Smooth muscle cell (in vitro differentiated cells): ENCODE measurements around the gene IL21. TPM values are rescaled to one million over a fixed set of nuclear protein-coding genes. Genes with fewer than 3 reads are reported as not detected.

ENCODE experiments used
- DNase-seq: peaks from one replicate; lab custom pipeline; 2025; ENCODE audit not compliant: unreplicated experiment; lab: John Stamatoyannopoulos, UW
- H2AFZ ChIP-seq: fragments of 200-600 bp; sonication (generic); 2 replicates; pipeline ENCODE4 v1.6.0; 2016; ENCODE audit warnings: antibody characterized with exemption, low read depth, mild to moderate bottlenecking
- H3F3A ChIP-seq: fragments of 200-600 bp; sonication (generic); 2 replicates; pipeline ENCODE4 v1.6.0; 2017; ENCODE audit warnings: antibody characterized with exemption, low read depth
- H3K27ac ChIP-seq: fragments of 200-600 bp; sonication (generic); 2 replicates; pipeline ENCODE4 v1.5.1; 2016; ENCODE audit warnings: low read depth, mild to moderate bottlenecking
- H3K27me3 ChIP-seq: fragments of 200-600 bp; sonication (generic); 2 replicates; pipeline ENCODE4 v1.6.1; 2016; ENCODE audit warnings: low read depth, mild to moderate bottlenecking
- H3K36me3 ChIP-seq: fragments of 200-600 bp; sonication (generic); 2 replicates; pipeline ENCODE4 v1.5.1; 2016; ENCODE audit warnings: low read depth
- H3K4me1 ChIP-seq: fragments of 200-600 bp; sonication (generic); 2 replicates; pipeline ENCODE4 v1.5.1; 2016; ENCODE audit warnings: low read depth
- H3K4me2 ChIP-seq: fragments of 200-600 bp; sonication (generic); 2 replicates; pipeline ENCODE4 v1.6.0; 2016; ENCODE audit warnings: mild to moderate bottlenecking
- H3K4me3 ChIP-seq: fragments of 200-600 bp; sonication (generic); 2 replicates; pipeline ENCODE4 v1.5.1; 2016; ENCODE audit warnings: mild to moderate bottlenecking
- H3K79me2 ChIP-seq: fragments of 200-600 bp; sonication (generic); 2 replicates; pipeline ENCODE4 v1.6.0; 2016; ENCODE audit warnings: low read depth, mild to moderate bottlenecking
- H3K9ac ChIP-seq: fragments of 200-600 bp; sonication (generic); 2 replicates; pipeline ENCODE4 v1.6.0; 2016; ENCODE audit warnings: low read depth
- H3K9me3 ChIP-seq: fragments of 200-600 bp; sonication (generic); replicated peaks from 2 replicates; pipeline ENCODE4 v1.5.1; 2016; ENCODE audit warnings: low read depth
- H4K20me1 ChIP-seq: fragments of 200-600 bp; sonication (generic); 2 replicates; pipeline ENCODE4 v1.6.0; 2016; ENCODE audit warnings: low read depth
- WGBS: methylation state at CpG from one replicate; pipeline ENCODE4 v1.1.7; 2016; ENCODE audit warnings: low lambda C conversion rate; 5-methylcytosine and 5-hydroxymethylcytosine counted together
- polyA plus RNA-seq: library from polyadenylated mRNA; unstranded; fragments of >200 nt; fragmentation: Nextera tagmentation; extraction: Ambion mirVana; gene quantifications from 2 replicates; pipeline ENCODE4 v1.2.1, GENCODE V29; 2016
- total RNA-seq: library from RNA; depleted of rRNA; stranded (reverse); fragments of >200 nt; gene quantifications from 2 replicates; pipeline ENCODE4 v1.2.3, GENCODE V29; 2014
- TF ChIP-seq, protein P1 (sequence below): fragments of 200-600 bp; sonication (generic); IDR thresholded peaks from 2 replicates; pipeline ENCODE4 v1.5.1; 2017; ENCODE audit warnings: borderline replicate concordance, mild to moderate bottlenecking, antibody characterized with exemption; ENCODE audit not compliant: insufficient read depth, poor library complexity, severe bottlenecking

The IL21 gene
- total and polyA plus RNA-seq, 2 experiments from 2014 or later = not detected

DNA sequence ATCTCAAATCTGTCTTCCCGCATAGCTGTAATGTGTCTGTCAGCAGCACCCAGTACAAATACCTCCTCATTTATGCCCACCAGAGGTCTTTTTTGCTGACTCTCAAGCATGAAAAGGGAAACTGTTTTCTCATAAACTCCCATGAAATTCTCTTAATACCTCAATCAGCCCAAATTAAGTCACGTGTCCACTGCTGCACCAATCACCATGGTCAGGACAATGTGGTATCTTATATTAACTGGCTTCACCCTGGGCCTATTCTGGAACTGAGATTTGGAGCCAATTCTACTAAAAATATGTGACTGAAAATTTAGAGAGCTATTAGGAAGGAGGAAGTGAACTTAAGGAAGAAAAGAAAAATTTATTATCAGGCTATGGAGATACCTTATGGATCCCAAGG, 58.4 kb downstream of the IL21 start:
- Histone ChIP-seq H3K4me2 (no peak overlapping the region), H3F3A (no peaks in the 10 kb centered on the region), H2AFZ (no peak overlapping the region), H3K9ac (no peak overlapping the region), H3K4me1 (no peaks in the 10 kb centered on the region), H3K36me3 (no peaks in the 10 kb centered on the region), H3K4me3 (no peak overlapping the region), H3K79me2 (no peaks in the 10 kb centered on the region), H3K9me3 (no peaks in the 10 kb centered on the region), H3K27me3 (no peaks in the 10 kb centered on the region), H4K20me1 (no peaks in the 10 kb centered on the region), H3K27ac (no peak overlapping the region)
- no peak for DNase-seq
- TF ChIP-seq, protein P1, sequence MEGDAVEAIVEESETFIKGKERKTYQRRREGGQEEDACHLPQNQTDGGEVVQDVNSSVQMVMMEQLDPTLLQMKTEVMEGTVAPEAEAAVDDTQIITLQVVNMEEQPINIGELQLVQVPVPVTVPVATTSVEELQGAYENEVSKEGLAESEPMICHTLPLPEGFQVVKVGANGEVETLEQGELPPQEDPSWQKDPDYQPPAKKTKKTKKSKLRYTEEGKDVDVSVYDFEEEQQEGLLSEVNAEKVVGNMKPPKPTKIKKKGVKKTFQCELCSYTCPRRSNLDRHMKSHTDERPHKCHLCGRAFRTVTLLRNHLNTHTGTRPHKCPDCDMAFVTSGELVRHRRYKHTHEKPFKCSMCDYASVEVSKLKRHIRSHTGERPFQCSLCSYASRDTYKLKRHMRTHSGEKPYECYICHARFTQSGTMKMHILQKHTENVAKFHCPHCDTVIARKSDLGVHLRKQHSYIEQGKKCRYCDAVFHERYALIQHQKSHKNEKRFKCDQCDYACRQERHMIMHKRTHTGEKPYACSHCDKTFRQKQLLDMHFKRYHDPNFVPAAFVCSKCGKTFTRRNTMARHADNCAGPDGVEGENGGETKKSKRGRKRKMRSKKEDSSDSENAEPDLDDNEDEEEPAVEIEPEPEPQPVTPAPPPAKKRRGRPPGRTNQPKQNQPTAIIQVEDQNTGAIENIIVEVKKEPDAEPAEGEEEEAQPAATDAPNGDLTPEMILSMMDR = no peak
- whole genome bisulfite sequencing = 40% methylated on average over 2 of the region's 2 CpGs

Other genes with a start within 250 kb of the IL21 start
- not detected in 2 replicates for gene ADAD1, start 242.1 kb downstream of the IL21 start, total RNA-seq
- not detected in 2 replicates for gene ADAD1, start 242.1 kb downstream of the IL21 start, polyA plus RNA-seq
- not detected in 2 replicates for gene IL2, start 164.3 kb downstream of the IL21 start, total RNA-seq
- gene IL2, start 164.3 kb downstream of the IL21 start, polyA plus RNA-seq = not detected in 2 replicates
- gene BBS12, start 111.6 kb upstream of the IL21 start, total RNA-seq = 3.0 and 3.6 TPM in 2 replicates
- 2.7 and 3.7 TPM in 2 replicates for gene BBS12, start 111.6 kb upstream of the IL21 start, polyA plus RNA-seq
- 17.7 and 18.9 TPM in 2 replicates for gene FGF2, start 205.8 kb upstream of the IL21 start, total RNA-seq
- gene FGF2, start 205.8 kb upstream of the IL21 start, polyA plus RNA-seq = 9.4 and 11.8 TPM in 2 replicates